T-helper 2 cell (primary cell): Measurements from ENCODE around the gene PRKAR1B.
"Not testable (repeated sequence)": the region's sequence is repeated elsewhere in the genome, so short reads cannot be mapped to it uniquely, and the experiment has no call there.

Source experiments
- DNase-seq, 5 experiments: peaks; one replicate each; pipeline versions ENCODE4 v3.0.0 to v3.0.0-alpha.2; 2012 to 2022

Gene PRKAR1B

GRCh38 chr7:552868-553635, 174.0 kb downstream of the PRKAR1B start:
- no peak for DNase-seq

GRCh38 chr7:552151-552867, 174.8 kb downstream of the PRKAR1B start:
- not testable (repeated sequence) for DNase-seq

- DNase-seq = not testable (repeated sequence)
These were observed 175.5 kb downstream of the PRKAR1B start for GRCh38 chr7:551615-551970.

DNA sequence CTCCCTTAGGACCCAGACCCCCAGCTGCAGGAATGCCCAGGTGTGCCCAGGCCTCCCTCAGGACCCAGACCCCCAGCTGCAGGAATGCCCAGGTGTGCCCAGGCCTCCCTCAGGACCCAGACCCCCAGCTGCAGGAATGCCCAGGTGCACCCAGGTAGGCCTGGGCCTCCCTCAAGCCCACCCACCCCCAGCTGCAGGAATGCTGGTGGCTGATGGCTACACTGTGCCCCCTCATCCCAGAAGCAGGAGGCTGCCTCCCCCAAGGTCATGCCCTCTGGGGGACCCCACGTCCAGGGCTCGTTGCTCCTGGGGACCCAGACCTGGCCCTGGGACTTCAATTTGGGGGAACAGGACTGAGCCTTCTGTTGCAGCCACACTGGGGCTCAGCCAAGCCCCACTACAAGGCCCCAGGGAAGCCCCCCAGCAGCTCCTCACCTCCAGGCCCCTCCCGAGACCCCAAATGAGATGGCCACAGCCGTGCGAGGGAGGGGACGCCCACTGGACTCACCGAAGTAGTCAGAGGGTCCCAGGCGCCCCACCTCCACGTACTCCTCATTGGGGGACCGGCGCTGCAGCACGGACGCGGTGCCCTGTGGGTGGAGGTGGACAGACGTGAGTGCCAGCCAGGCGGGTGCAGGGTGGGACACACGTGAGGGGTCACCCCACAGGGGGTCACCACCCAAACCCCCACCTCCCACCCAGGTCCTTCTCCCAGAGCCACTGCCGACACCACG, 176.0 kb downstream of the PRKAR1B start:
- no peak for DNase-seq

DNA sequence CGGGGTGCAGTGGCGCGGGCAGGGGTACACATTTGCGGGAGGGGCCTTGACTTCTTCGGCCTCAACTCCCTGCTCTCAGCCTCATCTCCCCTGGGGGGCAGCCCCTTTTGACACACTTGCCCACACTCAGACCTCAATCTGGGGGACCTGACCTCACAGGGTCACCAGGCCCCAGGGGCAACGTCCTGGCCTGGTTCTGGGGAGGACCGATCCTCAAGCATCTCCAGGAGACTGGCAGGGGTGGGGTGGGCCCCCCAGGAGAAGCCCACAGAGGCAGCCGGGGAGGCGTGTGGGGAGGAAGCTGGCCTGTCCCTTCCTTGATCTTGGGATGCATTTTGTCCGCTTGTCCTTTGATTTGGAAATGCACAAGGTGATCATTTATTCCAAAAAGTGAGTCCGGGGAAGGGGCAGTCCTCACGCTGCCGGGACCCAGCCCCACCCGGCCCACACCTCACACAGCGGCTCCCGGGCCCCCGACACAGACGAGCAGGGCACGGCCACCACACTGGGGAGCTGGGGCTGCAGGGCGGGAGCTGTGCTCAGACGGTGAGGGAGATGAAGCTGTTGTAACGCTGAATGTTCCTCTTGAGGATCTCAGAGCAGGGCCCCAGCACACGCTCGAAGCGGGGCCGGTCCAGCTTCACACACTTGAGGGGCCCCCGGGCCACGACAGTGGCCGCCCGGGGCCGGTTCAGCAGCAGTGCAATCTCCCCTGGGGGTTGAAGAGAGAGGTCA, 177.0 kb downstream of the PRKAR1B start:
- no peak for DNase-seq

GRCh38 chr7:549066-549890, 177.8 kb downstream of the PRKAR1B start:
- no peak for DNase-seq

GRCh38 chr7:548401-548800, 178.7 kb downstream of the PRKAR1B start:
- DNase-seq = no peak

- DNase-seq = no peak
These were observed 181.6 kb downstream of the PRKAR1B start for GRCh38 chr7:545470-545869.

GRCh38 chr7:544338-545221, 182.5 kb downstream of the PRKAR1B start:
- no peak for DNase-seq

GRCh38 chr7:543501-544337, 183.4 kb downstream of the PRKAR1B start:
- no peak for DNase-seq

DNA sequence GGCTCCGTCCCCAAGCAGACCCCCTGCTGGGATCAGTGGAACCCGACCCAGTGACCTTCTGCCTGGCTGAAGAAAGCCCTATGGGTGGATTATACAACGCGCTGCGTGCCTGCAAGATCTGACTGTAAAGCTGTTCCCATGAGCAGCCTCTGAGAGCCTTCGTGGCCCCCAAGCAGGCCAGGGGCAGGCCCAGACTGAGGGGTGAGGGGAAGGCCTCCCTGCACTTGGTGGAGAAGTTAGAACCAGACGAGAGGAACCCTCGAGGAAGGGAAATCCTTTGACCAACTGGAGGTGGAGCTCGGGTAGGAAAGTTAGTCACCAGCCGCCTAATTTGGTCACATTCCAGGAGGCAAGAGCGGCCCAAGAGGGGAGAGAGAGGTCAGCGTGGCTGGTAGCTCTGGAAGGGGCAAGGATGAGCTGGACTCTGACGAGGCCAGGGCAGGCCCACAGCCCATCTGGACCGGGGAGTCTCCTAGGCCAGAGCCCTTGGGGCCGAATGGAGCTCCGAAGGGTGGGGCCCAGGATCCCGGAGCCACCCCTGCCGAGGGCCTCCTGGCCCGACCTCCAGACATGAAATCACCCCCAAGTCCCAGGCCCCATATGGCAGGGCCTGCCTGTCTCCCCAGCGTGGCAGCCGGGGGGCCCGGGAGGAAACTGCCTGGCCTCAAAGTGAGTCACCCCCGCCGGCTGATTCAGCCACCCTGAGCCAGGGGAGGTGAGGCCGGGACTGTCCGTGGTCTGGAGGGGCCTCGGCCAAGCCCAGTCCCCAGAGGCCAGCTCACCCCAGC, 184.2 kb downstream of the PRKAR1B start:
- no peak for DNase-seq

- no peak for DNase-seq
These were observed 184.9 kb downstream of the PRKAR1B start for GRCh38 chr7:542131-542712.

GRCh38 chr7:541661-542060, 185.4 kb downstream of the PRKAR1B start:
- no peak for DNase-seq

DNA sequence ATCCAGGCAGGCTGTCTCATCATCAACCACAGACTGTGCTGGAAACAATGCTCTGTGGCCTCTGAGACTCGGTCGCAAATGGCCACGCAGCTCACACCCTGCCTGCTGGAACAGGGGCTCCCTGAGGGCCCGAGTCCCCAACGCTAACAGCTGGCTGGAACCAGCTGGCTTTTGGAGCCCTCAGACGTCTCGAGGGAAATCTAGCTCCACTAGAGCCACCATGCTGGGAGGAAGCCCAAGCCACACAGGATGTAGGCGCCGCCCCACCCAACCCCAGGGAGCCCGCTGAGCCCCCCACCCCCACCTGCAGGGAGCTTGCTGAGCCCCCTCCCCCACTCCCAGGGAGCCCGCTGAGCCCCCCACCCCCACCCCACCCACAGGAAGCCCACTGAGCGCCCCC, 186.1 kb downstream of the PRKAR1B start:
- DNase-seq = no peak

DNA sequence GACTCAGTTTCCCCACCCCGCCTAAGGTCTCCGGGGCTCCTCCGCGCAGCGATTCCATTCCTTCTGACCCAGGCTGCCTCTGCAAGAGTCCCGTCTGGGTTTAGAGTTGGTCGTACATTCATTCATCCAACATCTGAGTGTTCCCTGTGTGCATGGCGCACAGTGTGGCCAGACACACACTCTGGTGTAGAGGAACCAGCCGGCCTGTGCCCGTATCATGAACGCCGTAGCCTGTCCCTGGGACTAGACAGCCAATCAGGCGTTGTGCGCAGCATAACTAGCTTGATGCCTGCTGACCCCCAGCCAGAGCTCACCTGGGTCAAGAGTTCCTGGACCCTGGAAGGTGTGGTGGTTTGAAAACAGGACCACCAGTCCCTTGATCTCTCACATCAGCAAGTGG, 186.5 kb downstream of the PRKAR1B start:
- no peak for DNase-seq

DNA sequence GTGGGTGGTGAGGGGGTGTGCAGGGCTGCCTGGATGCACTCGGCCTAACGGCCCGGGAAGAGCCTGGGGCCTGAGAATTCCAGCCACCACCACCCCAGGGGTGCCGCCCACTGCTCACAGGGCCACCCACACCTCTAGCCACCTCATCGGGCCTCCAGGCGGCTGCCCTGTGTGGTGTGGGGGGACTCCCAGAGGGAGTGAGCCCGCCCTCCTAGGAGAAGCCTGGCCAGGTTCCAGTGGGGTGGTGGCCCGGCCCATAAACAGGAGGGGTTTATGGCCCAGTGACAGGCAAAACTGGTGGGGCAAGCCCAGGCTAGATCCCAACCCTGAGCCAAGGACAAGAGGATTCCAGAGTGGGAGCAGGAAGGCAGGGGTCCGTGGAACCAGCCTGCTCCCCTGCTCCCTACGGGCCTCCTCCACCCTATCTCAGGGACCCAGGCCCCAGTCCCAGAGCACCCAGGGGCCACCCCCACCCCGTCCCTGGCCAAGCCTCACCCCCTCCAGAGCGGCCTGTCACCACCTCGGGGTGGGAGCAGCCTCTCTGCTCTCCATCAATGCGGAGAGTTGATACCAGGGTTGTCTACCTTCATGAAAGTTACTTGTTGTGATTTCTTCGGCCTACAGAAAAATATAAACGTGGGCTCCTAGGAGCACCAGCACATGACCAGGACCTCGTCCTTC, 187.2 kb downstream of the PRKAR1B start:
- no peak for DNase-seq

- no peak for DNase-seq
These were observed 188.1 kb downstream of the PRKAR1B start for GRCh38 chr7:538764-539685.
